HG03025 (cell line): ENCODE results near the gene RBBP8.

Experiments used
- ATAC-seq: cut with Tn5 transposase; IDR thresholded peaks from one replicate; pipeline ENCODE4 v1.9.1; 2021; ENCODE audit warnings: mild to moderate bottlenecking, moderate library complexity; ENCODE audit not compliant: unreplicated experiment, low FRiP score

RBBP8 gene

GRCh38 chr18:23057096-23057495 is 124.0 kb downstream of the RBBP8 start:
- ATAC-seq: no peak

GRCh38 chr18:23058746-23059415 is 125.8 kb downstream of the RBBP8 start:
- ATAC-seq: no peak

GRCh38 chr18:23059541-23060465 is 126.7 kb downstream of the RBBP8 start:
- no peak for ATAC-seq

GRCh38 chr18:23062011-23062410 is 128.9 kb downstream of the RBBP8 start:
- no peak for ATAC-seq

- no peak for ATAC-seq
These were observed 130.4 kb downstream of the RBBP8 start for GRCh38 chr18:23063502-23063901.

GRCh38 chr18:23065234-23065806 is 132.2 kb downstream of the RBBP8 start:
- no peak for ATAC-seq

GRCh38 chr18:23066060-23066459 is 132.9 kb downstream of the RBBP8 start:
- no peak for ATAC-seq

GRCh38 chr18:23066504-23067039 is 133.4 kb downstream of the RBBP8 start:
- ATAC-seq: no peak

GRCh38 chr18:23067236-23067635 is 134.1 kb downstream of the RBBP8 start:
- no peak for ATAC-seq

- ATAC-seq: no peak
These were observed 134.9 kb downstream of the RBBP8 start for GRCh38 chr18:23068011-23068410.

GRCh38 chr18:23068570-23069310 is 135.6 kb downstream of the RBBP8 start:
- no peak for ATAC-seq

- ATAC-seq: no peak
These were observed 136.4 kb downstream of the RBBP8 start for GRCh38 chr18:23069481-23069880.

GRCh38 chr18:23069898-23070297 is 136.8 kb downstream of the RBBP8 start:
- no peak for ATAC-seq

- peak; percentile 83 for ATAC-seq
These were observed 138.2 kb downstream of the RBBP8 start for GRCh38 chr18:23071285-23071684.

GRCh38 chr18:23072079-23072478 is 139.0 kb downstream of the RBBP8 start:
- ATAC-seq: no peak

- ATAC-seq: no peak
These were observed 141.0 kb downstream of the RBBP8 start for GRCh38 chr18:23073996-23074606.
